Peyer's patch (tissue), 4 donors: ENCODE measurements around the gene FAM131B. TPM values are rescaled to one million over a fixed set of nuclear protein-coding genes. Genes with fewer than 3 reads are reported as not detected.

Experiments used
- DNase-seq, 3 donors: peaks; one replicate each; pipeline ENCODE4 v3.0.0-alpha.2; 2017 to 2019
- H3K27ac ChIP-seq, 4 donors: fragments of 200-600 bp; sonication (generic); one replicate each; pipeline ENCODE4 v1.5.1; 2016 to 2019
- H3K27me3 ChIP-seq, 2 donors: fragments of 200-600 bp; sonication (generic); one replicate each; pipeline ENCODE4 v1.5.1; 2019
- H3K36me3 ChIP-seq, 3 donors: fragments of 200-600 bp; sonication (generic); one replicate each; pipeline ENCODE4 v1.5.1; 2016 to 2019
- H3K4me1 ChIP-seq, 4 donors: fragments of 200-600 bp; sonication (generic); one replicate each; pipeline ENCODE4 v1.5.1; 2016 to 2019
- H3K4me3 ChIP-seq, 4 donors: fragments of 200-600 bp; sonication (generic); 1 replicate in 3 of 4; 2 replicates in 1 of 4; pipeline ENCODE4 v1.5.1; 2016 to 2019; ENCODE audit warnings: mild to moderate bottlenecking in 1 of 4
- H3K9me3 ChIP-seq, 4 donors: fragments of 200-600 bp; sonication (generic); one replicate each; pipeline ENCODE4 v1.5.1; 2016 to 2019; ENCODE audit warnings: mild to moderate bottlenecking in 1 of 4
- POLR2A ChIP-seq, 2 donors: fragments of 450-650 bp; IDR thresholded peaks; one replicate each; pipeline ENCODE4 v1.5.1; 2017; ENCODE audit warnings: antibody characterized with exemption in 2 of 2, mild to moderate bottlenecking in 2 of 2, moderate library complexity in 2 of 2
- total RNA-seq, 4 donors: library from RNA; depleted of rRNA; stranded (reverse); fragments of >200 nt; gene quantifications; one replicate each; pipeline ENCODE4 v1.1.0, GENCODE V29; 2016
- TF ChIP-seq, protein P1 (sequence below), 6 experiments: fragments of 450-650 bp in 4 of 6; fragments of 200-600 bp in 2 of 6; sonication (generic) in 1 of 6; IDR thresholded peaks; one replicate each; pipeline ENCODE4 v1.5.1; 2017 to 2019; ENCODE audit warnings: antibody characterized with exemption in 6 of 6, mild to moderate bottlenecking in 3 of 6, moderate library complexity in 1 of 6

The FAM131B gene
- total RNA-seq, 4 donors from 2014 or later, result 0.66 to 0.83 (median 0.80) TPM; not detected in 1

DNA sequence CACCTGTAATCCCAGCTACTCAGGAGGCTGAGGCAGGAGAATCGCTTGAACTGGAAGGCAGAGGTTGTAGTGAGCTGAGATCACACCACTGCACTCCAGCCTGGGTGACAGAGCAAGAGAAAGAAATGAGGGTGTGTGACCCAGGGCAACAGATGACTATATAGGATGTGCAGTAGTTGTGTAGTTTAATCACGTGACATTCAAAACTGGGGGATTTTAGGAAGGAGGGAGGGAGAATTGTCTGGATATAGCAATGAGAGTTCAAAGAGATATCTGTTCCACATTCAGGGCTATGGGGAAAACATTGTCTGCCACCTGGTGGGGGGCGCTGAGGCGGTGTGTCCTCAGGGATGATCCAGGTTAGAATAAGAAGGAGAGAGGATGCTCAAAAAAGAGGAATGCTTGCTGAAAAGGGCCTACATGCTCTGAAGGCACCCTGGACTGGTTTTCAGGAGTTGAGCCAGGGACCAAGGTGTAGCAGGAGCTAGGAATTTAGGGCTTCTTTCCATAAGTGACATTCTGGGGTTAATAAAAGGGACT lies 10.8 kb upstream of the FAM131B start:
- Histone ChIP-seq H3K4me3 (no peak overlapping the region), H3K27me3 (no peaks in the 10 kb centered on the region), H3K36me3 (no peaks in the 10 kb centered on the region), H3K9me3 (no peaks in the 10 kb centered on the region), H3K27ac (no peak overlapping the region), H3K4me1 (peaks cover 3 to 13% (median 4%) of the 10 kb centered on the region in 4 donors)
- TF ChIP-seq, protein P1, sequence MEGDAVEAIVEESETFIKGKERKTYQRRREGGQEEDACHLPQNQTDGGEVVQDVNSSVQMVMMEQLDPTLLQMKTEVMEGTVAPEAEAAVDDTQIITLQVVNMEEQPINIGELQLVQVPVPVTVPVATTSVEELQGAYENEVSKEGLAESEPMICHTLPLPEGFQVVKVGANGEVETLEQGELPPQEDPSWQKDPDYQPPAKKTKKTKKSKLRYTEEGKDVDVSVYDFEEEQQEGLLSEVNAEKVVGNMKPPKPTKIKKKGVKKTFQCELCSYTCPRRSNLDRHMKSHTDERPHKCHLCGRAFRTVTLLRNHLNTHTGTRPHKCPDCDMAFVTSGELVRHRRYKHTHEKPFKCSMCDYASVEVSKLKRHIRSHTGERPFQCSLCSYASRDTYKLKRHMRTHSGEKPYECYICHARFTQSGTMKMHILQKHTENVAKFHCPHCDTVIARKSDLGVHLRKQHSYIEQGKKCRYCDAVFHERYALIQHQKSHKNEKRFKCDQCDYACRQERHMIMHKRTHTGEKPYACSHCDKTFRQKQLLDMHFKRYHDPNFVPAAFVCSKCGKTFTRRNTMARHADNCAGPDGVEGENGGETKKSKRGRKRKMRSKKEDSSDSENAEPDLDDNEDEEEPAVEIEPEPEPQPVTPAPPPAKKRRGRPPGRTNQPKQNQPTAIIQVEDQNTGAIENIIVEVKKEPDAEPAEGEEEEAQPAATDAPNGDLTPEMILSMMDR (IDR thresholded peaks at IDR 0.05), result no peak
- no peak for TF ChIP-seq POLR2A (IDR thresholded peaks at IDR 0.05)
- DNase-seq, result no peak

DNA sequence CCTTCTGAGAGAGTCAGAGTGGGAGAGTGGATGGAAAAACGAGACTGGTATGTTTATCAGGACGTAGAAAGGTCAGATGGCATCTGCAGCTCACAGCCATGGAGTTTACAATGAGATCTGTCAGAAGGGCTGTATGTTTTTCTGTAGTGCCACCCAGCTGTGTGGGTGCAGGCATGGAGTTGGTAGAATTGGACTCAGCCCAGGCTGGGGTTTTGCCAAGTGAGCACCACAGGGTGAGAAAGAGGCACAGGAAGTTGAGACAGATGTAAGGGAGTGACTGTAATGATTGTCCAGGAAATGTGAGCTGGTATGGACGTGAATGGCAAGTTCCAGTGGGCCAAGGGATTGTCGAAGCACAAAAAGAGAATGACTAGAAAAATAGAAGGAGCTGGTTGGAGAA lies 9.6 kb upstream of the FAM131B start:
- Histone ChIP-seq H3K36me3 (no peaks in the 10 kb centered on the region), H3K4me1 (peaks cover 3 to 17% (median 4%) of the 10 kb centered on the region in 4 donors), H3K27me3 (no peaks in the 10 kb centered on the region), H3K9me3 (no peaks in the 10 kb centered on the region), H3K4me3 (no peak overlapping the region), H3K27ac (peak overlapping the region in 1 of 4 donors; percentile 25)
- DNase-seq, result peak in 2 of 3 donors; percentile 48 to 75
- TF ChIP-seq, protein P1 (IDR thresholded peaks at IDR 0.05), result peak in 3 of 6 experiments; percentile 8 to 45 (median 33)
- no peak for TF ChIP-seq POLR2A (IDR thresholded peaks at IDR 0.05)

DNA sequence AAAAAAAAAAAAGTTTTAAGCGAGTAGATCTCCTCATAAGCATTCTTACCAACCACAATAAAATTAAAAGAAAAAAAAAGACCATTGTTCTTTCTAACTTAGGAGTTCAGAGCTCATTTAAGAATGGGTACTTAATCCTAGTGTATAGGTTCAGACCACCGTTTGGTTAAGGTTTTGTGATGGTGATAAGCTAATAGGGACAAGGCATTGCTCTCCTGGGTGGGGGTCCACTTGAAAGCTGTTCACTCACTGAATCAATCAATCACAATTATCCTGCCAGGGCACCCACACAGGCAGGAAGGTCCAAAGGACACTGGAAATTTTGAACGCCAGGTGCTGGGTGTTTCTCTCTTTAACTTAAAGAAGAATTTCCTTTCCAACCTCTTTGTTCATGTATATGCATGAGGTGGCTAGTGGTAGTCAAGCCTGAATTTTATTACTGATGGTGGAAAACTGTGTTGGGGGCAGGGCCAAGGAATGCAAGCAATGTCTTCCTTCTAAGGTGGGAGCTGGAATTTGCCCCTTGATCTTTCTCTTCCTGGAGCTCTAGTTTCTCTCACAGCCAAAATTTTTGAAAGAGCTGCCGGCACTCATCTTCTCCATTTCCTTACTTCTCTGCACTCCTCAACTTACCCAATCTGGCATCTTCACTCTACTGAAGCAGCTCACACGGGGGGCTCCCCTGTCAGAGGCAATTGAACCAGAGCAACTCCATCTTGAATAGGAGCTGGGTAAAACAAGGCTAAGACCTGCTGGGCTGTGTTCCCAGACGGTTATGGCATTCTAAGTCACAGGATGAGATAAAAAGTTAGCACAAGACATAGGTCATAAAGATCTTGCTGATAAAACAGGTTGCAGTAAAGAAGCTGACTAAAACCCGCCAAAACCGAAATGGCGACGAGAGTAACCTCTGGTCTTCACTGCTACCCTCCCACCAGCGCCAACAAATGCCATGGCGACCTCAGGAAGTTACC lies 7.5 kb upstream of the FAM131B start:
- TF ChIP-seq POLR2A (IDR thresholded peaks at IDR 0.05), result no peak
- TF ChIP-seq, protein P1 (IDR thresholded peaks at IDR 0.05), result no peak

DNA sequence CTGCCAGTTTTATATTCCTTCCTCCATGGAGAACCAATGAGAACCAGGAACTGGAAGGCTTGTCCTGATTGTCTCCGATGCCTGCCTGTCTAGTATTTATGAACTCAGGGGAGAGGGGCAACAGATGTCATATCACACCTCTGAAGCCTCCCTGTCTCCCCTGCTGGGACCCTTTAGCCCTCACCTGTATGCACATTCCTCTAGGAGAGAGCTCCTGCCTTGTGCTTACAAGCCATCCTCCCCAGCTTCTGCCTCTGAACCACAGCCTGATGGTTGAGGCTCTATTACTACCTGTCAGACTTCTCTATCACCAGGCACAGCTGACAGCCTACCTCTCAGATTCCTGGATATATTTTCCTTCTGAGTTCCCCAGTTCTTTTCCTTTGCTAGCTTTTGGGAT lies 5.9 kb upstream of the FAM131B start:
- Histone ChIP-seq H3K9me3 (no peaks in the 10 kb centered on the region), H3K27me3 (no peaks in the 10 kb centered on the region), H3K4me3 (no peak overlapping the region), H3K4me1 (peaks cover 0 to 17% (median 2%) of the 10 kb centered on the region in 4 donors), H3K27ac (peak overlapping the region in 2 of 4 donors; percentile 43 to 56), H3K36me3 (no peaks in the 10 kb centered on the region)
- no peak for DNase-seq
- TF ChIP-seq POLR2A (IDR thresholded peaks at IDR 0.05), result no peak
- TF ChIP-seq, protein P1 (IDR thresholded peaks at IDR 0.05), result no peak

More for the DNA sequence above, 7.5 kb upstream of the FAM131B start:
- no peak for DNase-seq
- peaks cover 0 to 17% (median 3%) of the 10 kb centered on the region in 4 donors for H3K4me1 ChIP-seq
- peak overlapping the region in 3 of 4 donors; percentile 4 to 59 (median 39) for H3K27ac ChIP-seq
- no peaks in the 10 kb centered on the region for H3K9me3 ChIP-seq
- H3K27me3 ChIP-seq, result no peaks in the 10 kb centered on the region
- H3K36me3 ChIP-seq, result no peaks in the 10 kb centered on the region
- H3K4me3 ChIP-seq, result no peak overlapping the region

DNA sequence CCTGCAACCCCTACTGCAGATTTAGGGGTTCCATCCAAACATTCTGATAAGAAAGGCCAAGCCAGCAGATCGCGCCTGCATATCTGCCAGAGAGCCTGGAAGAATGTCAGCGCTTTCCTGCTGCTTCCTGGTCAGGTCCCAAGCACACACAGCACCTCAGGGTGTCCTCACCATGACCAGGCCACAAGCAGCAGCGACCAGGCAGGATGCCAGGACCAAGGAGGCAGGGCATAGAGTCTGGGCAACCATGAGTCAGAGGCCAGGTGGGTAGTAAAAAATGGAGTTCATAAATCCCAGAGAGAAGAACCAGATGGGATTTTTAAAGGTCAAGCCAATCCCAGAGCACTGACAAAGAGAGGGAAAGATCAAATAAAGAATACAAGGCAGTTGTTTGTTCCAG lies 5.5 kb upstream of the FAM131B start:
- H3K36me3 ChIP-seq, result no peaks in the 10 kb centered on the region
- peak overlapping the region in 2 of 4 donors; percentile 43 to 56 for H3K27ac ChIP-seq
- no peaks in the 10 kb centered on the region for H3K9me3 ChIP-seq
- H3K27me3 ChIP-seq, result no peaks in the 10 kb centered on the region
- peaks cover 0 to 17% (median 2%) of the 10 kb centered on the region in 4 donors for H3K4me1 ChIP-seq
- peak in 2 of 3 donors; percentile 93 for DNase-seq
- H3K4me3 ChIP-seq, result no peak overlapping the region
- TF ChIP-seq, protein P1 (IDR thresholded peaks at IDR 0.05), result peak in 1 of 6 experiments; percentile 5
- TF ChIP-seq POLR2A (IDR thresholded peaks at IDR 0.05), result no peak
